BE2C (cell line): ENCODE results near the gene TCIRG1.
"Not testable (repeated sequence)": the region's sequence is repeated elsewhere in the genome, so short reads cannot be mapped to it uniquely, and the experiment has no call there.

Source experiments
- DNase-seq: peaks from one replicate; pipeline ENCODE4 v3.0.0-alpha.2; 2020
- H3K27me3 ChIP-seq: fragments of 250-450 bp; sonication (Bioruptor Pico); 2 replicates; pipeline ENCODE4 v1.5.1; 2020; ENCODE audit warnings: mild to moderate bottlenecking
- H3K36me3 ChIP-seq: fragments of 250-450 bp; sonication (Bioruptor Pico); 2 replicates; pipeline ENCODE4 v1.5.1; 2020; ENCODE audit warnings: mild to moderate bottlenecking
- H3K4me1 ChIP-seq: fragments of 250-450 bp; sonication (Bioruptor Pico); 2 replicates; pipeline ENCODE4 v1.5.1; 2020
- H3K4me3 ChIP-seq: 2 replicates; pipeline ENCODE4 v1.5.1; 2011; ENCODE audit warnings: low read depth, low read length
- H3K9me3 ChIP-seq: fragments of 250-450 bp; sonication (Bioruptor Pico); 2 replicates; pipeline ENCODE4 v1.5.1; 2020
- CTCF ChIP-seq: IDR thresholded peaks from 2 replicates; pipeline ENCODE4 v1.5.1; 2012; ENCODE audit warnings: mild to moderate bottlenecking, low read depth, low read length

The TCIRG1 gene

DNA sequence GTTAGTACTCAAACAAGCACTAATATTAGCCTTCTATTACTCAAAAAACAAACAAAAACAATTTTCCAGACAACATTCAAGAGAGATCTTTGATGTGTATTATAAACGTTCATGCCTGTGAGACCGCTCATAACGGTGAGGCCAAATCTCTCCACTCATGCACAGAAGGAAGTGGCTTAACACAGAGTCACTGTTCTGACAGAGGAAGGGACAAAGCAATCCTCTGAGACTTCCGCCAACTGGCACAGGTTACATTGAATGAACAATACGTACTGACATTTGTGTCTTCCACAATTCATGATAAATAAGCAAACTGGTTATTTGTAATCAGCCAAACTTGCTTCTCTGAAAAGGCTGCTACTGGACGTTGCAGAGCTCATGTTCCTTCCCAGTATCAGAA, 51.9 kb downstream of the TCIRG1 start:
- H3K4me3 ChIP-seq, result no peak overlapping the region
- no peak for DNase-seq

DNA sequence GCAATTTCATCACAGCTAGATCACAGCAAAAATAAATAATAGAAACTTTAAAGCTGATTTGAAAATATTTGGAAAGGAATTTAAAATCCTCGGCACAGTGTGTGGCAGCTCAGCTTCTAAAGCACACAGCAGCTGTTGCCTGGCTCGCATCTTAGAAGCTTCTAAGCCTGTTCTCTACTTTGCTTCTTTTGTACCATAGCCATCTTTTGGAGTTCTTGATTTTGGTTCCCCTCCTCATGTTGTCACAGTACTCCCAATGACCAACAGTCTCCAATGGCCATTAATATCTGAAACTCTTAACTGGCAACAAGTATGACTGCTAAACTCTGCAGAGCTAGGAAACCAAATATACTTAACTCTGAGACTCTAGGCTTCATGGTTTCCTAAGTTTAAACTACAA, 53.6 kb downstream of the TCIRG1 start:
- no peak for TF ChIP-seq CTCF
- Histone ChIP-seq H3K4me3 (no peak overlapping the region), H3K9me3 (no peaks in the 10 kb centered on the region), H3K4me1 (peaks cover 4% of the 10 kb centered on the region; the same call in 1 of the 2 replicates), H3K36me3 (peaks cover 10% of the 10 kb centered on the region), H3K27me3 (no peaks in the 10 kb centered on the region)
- no peak for DNase-seq

More for the DNA sequence above, 51.9 kb downstream of the TCIRG1 start:
- TF ChIP-seq CTCF, result no peak
- Histone ChIP-seq H3K9me3 (no peaks in the 10 kb centered on the region), H3K27me3 (no peaks in the 10 kb centered on the region), H3K4me1 (no peaks in the 10 kb centered on the region), H3K36me3 (peaks cover 10% of the 10 kb centered on the region)

DNA sequence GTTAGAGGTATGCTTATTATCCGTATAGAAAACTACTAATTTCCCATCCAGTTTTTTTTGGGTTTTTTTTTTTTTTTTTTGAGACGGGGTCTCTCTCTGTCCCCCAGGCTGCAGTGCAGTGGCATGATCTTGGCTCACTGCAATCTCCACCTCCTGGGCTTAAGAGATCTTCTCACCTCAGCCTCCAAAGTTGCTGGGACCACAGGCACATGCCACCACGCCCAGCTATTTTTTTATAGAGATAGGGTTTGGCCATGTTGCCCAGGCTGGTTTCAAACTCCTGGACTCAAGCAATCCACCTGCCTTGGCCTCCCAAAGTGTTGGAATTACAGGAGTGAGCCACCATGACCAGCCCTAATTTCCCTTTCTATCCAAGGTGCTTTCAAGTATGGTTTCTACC, 54.1 kb downstream of the TCIRG1 start:
- not testable (repeated sequence) for H3K9me3 ChIP-seq, H3K4me1 ChIP-seq, DNase-seq, H3K4me3 ChIP-seq, H3K27me3 ChIP-seq
- peaks cover 10% of the 10 kb centered on the region for H3K36me3 ChIP-seq

DNA sequence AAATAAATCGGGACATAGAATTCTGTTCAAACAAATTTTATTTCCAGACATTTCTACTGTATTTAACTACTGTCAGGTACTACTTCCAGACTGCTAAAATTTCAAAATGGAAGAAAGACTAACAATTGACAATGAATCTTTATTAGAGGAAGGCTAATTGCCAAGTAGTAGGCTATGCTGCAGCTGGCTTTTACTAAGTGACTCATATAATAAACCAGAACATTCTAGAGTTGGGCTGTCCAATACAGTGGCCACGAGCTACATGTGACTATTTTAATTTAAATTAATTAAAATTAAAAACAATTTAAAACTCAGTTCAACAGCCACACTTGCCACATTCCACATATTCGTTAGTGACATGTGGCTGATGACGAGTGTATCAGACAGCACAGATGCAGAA, 54.7 kb downstream of the TCIRG1 start:
- H3K27me3 ChIP-seq, result no peaks in the 10 kb centered on the region
- TF ChIP-seq CTCF, result no peak
- no peak for DNase-seq
- no peaks in the 10 kb centered on the region for H3K9me3 ChIP-seq
- peaks cover 10% of the 10 kb centered on the region for H3K36me3 ChIP-seq
- no peak overlapping the region for H3K4me3 ChIP-seq
- peaks cover 8% of the 10 kb centered on the region; the same call in 1 of the 2 replicates for H3K4me1 ChIP-seq

GRCh38 chr11:68096962-68097361, 58.1 kb downstream of the TCIRG1 start:
- Histone ChIP-seq H3K9me3 (no peaks in the 10 kb centered on the region), H3K27me3 (no peaks in the 10 kb centered on the region), H3K4me3 (no peak overlapping the region), H3K4me1 (peaks cover 8% of the 10 kb centered on the region), H3K36me3 (peaks cover 10% of the 10 kb centered on the region)
- no peak for DNase-seq
- no peak for TF ChIP-seq CTCF

DNA sequence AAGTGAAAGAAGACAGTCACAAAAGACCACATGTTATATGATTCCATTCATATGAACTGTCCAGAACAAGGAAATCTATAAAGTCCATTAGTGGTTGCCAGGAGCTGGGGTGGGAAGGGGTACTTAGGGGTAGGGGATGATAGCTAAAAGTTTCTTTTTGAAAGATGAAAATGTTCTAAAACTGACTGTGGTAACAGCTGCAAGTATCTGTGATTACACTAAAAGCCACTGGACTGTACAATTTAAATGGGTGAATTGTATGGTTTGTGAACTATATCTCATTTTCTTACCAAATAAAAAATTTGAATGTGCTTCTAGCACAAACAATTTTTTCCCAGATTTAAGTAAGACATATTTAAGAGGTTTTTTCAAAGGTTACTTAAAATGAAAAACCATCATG, 60.2 kb downstream of the TCIRG1 start:
- no peaks in the 10 kb centered on the region for H3K9me3 ChIP-seq
- peak overlapping the region; percentile 37; the same call in 1 of the 2 replicates for H3K4me3 ChIP-seq
- no peak for TF ChIP-seq CTCF
- DNase-seq, result no peak
- no peaks in the 10 kb centered on the region for H3K27me3 ChIP-seq
- peaks cover 8% of the 10 kb centered on the region for H3K4me1 ChIP-seq
- peaks cover 7% of the 10 kb centered on the region for H3K36me3 ChIP-seq
